A549 (cell line): ENCODE measurements around the gene TET2. TPM values are rescaled to one million over a fixed set of nuclear protein-coding genes. Genes with fewer than 3 reads are reported as not detected.

Experiments
- ATAC-seq, 2 experiments: fragments of 200-7000 bp in 1 of 2; fragments of >200 bp in 1 of 2; cut with Nextera tagmentation in 1 of 2; cut with Tn5 transposase in 1 of 2; 3 replicates each; pipeline versions ENCODE4 v1.8.0 to v1.9.1; 2018 to 2020; ENCODE audit warnings: mild to moderate bottlenecking in 1 of 2, moderate library complexity in 1 of 2
- CTCF ChIA-PET: fragments of 300-600 bp; sonication (Branson Sonifier 250); formaldehyde crosslinking; extraction: SDS; loops from one replicate; lab custom pipeline; 2021; ENCODE audit warnings: antibody characterized with exemption, inconsistent platforms; lab: Yijun Ruan, JAX
- POLR2A ChIA-PET: fragments of 350-600 bp; formaldehyde crosslinking; extraction: SDS; loops from one replicate; lab custom pipeline; 2021; ENCODE audit warnings: antibody characterized with exemption, inconsistent platforms; lab: Yijun Ruan, JAX
- DNase-seq, 2 experiments: peaks; one replicate each; pipeline versions ENCODE4 v3.0.0 to v3.0.0-alpha.2; 2011 to 2016; ENCODE audit warnings: low read depth in 1 of 2, low spot score in 1 of 2
- FAIRE-seq: peaks from 2 replicates; lab custom pipeline; 2011; peaks lifted over from hg19 to GRCh38; lab: Jason Lieb, UNC
- H3K27ac ChIP-seq, 2 experiments: fragments of >200 bp; sonication (Bioruptor Twin); formaldehyde crosslinking; 3 replicates each; pipeline ENCODE4 v1.5.1; 2016 to 2017
- H3K4me1 ChIP-seq: fragments of >200 bp; sonication (Bioruptor Twin); formaldehyde crosslinking; 3 replicates; pipeline ENCODE4 v1.6.1; 2016
- H3K4me2 ChIP-seq: fragments of >200 bp; sonication (Bioruptor Twin); formaldehyde crosslinking; 3 replicates; pipeline ENCODE4 v1.6.1; 2016
- H3K4me3 ChIP-seq: fragments of >200 bp; sonication (Bioruptor Twin); formaldehyde crosslinking; 3 replicates; pipeline ENCODE4 v1.5.1; 2016
- H3K9me3 ChIP-seq: fragments of >200 bp; sonication (Bioruptor Twin); formaldehyde crosslinking; 3 replicates; pipeline ENCODE4 v1.6.1; 2016
- BCL3 ChIP-seq: fragments of >200 bp; sonication (Bioruptor Twin); formaldehyde crosslinking; IDR thresholded peaks from 3 replicates; pipeline ENCODE4 v1.6.1; 2016
- CBX8 ChIP-seq: fragments of 200-600 bp; sonication (generic); IDR thresholded peaks from 2 replicates; pipeline ENCODE4 v1.6.1; 2016
- CEBPB ChIP-seq, 2 experiments: fragments of >200 bp in 1 of 2; sonication (Bioruptor Twin) in 1 of 2; formaldehyde crosslinking in 1 of 2; IDR thresholded peaks; 2 replicates each; pipeline ENCODE4 v1.6.1; 2012 to 2016
- CHD2 ChIP-seq: fragments of 150-350 bp; IDR thresholded peaks from 2 replicates; pipeline ENCODE4 v1.6.1; 2014; ENCODE audit warnings: low read length; ENCODE audit not compliant: partially characterized antibody
- ELK1 ChIP-seq: fragments of 150-350 bp; IDR thresholded peaks from 2 replicates; pipeline ENCODE4 v1.6.1; 2014; ENCODE audit warnings: low read depth, mild to moderate bottlenecking, low read length
- ESRRA ChIP-seq: fragments of 150-350 bp; IDR thresholded peaks from 2 replicates; pipeline ENCODE4 v1.6.1; 2014; ENCODE audit warnings: mild to moderate bottlenecking, low read length, borderline replicate concordance
- FOXS1 ChIP-seq: fragments of 250-450 bp; sonication (Bioruptor Pico); IDR thresholded peaks from 2 replicates; pipeline ENCODE4 v1.5.0; 2020; ENCODE audit warnings: mild to moderate bottlenecking, moderate library complexity
- HDAC2 ChIP-seq: fragments of 200-600 bp; sonication (generic); IDR thresholded peaks from 2 replicates; pipeline ENCODE4 v1.6.1; 2016
- HES2 ChIP-seq: fragments of >200 bp; sonication (Bioruptor Twin); formaldehyde crosslinking; IDR thresholded peaks from 2 replicates; pipeline ENCODE4 v1.6.1; 2016
- HMGXB4 ChIP-seq: fragments of 250-450 bp; sonication (Bioruptor Pico); IDR thresholded peaks from 2 replicates; pipeline ENCODE4 v1.5.0; 2021; ENCODE audit warnings: mild to moderate bottlenecking, moderate library complexity, borderline replicate concordance
- JUN ChIP-seq, 2 experiments: fragments of >200 bp; sonication (Bioruptor Twin); formaldehyde crosslinking; IDR thresholded peaks; 2 replicates in 1 of 2; 3 replicates in 1 of 2; pipeline ENCODE4 v1.6.1; 2016 to 2017
- JUNB ChIP-seq: fragments of >200 bp; sonication (Bioruptor Twin); formaldehyde crosslinking; IDR thresholded peaks from 2 replicates; pipeline ENCODE4 v1.6.1; 2016
- KDM1A ChIP-seq: fragments of 200-600 bp; sonication (generic); IDR thresholded peaks from 2 replicates; pipeline ENCODE4 v1.6.1; 2016; ENCODE audit warnings: low read depth, mild to moderate bottlenecking
- MAFK ChIP-seq: fragments of 450-650 bp; IDR thresholded peaks from 2 replicates; pipeline ENCODE4 v1.6.1; 2014; ENCODE audit not compliant: partially characterized antibody
- MAZ ChIP-seq: fragments of 150-350 bp; IDR thresholded peaks from 2 replicates; pipeline ENCODE4 v1.6.1; 2014; ENCODE audit warnings: antibody characterized with exemption, low read depth, low read length, borderline replicate concordance
- MYC ChIP-seq: IDR thresholded peaks from 2 replicates; pipeline ENCODE4 v1.6.1; 2012; ENCODE audit warnings: mild to moderate bottlenecking, inconsistent platforms, low read length, improper control_type of control experiment, borderline replicate concordance
- NFE2L2 ChIP-seq: fragments of 150-350 bp; conservative IDR thresholded peaks from 2 replicates; pipeline ENCODE4 v1.6.1; 2014; ENCODE audit warnings: low read length
- NR3C1 ChIP-seq: fragments of >200 bp; sonication (Bioruptor Twin); formaldehyde crosslinking; IDR thresholded peaks from 3 replicates; pipeline ENCODE4 v1.6.1; 2017
- PHF8 ChIP-seq: fragments of 200-600 bp; sonication (generic); IDR thresholded peaks from 2 replicates; pipeline ENCODE4 v1.6.1; 2016; ENCODE audit warnings: low read depth, mild to moderate bottlenecking, antibody characterized with exemption, moderate library complexity, borderline replicate concordance
- POLR2A ChIP-seq: IDR thresholded peaks from 2 replicates; pipeline ENCODE4 v1.6.1; 2012; ENCODE audit warnings: mild to moderate bottlenecking, low read length
- SMC3 ChIP-seq: fragments of >200 bp; sonication (Bioruptor Twin); formaldehyde crosslinking; IDR thresholded peaks from 3 replicates; pipeline ENCODE4 v1.6.1; 2018; ENCODE audit warnings: inconsistent platforms
- ZC3H11A ChIP-seq: fragments of 450-650 bp; IDR thresholded peaks from 2 replicates; pipeline ENCODE4 v1.6.1; 2014; ENCODE audit warnings: antibody characterized with exemption, mild to moderate bottlenecking
- ZNF302 ChIP-seq: fragments of 250-450 bp; sonication (Bioruptor Pico); IDR thresholded peaks from 2 replicates; pipeline ENCODE4 v1.9.0; 2021; ENCODE audit warnings: inconsistent platforms, mild to moderate bottlenecking, moderate library complexity
- WGBS: methylation state at CpG from one replicate; pipeline ENCODE4 v1.1.6; 2017; ENCODE audit errors: missing lambda C conversion rate; 5-methylcytosine and 5-hydroxymethylcytosine counted together
- polyA plus RNA-seq, 4 experiments: library from polyadenylated mRNA; depleted of rRNA in 3 of 4; stranded (reverse); fragments of >200 nt; fragmentation: RNase III in 1 of 4; extraction: RNeasy Plus Mini Kit Qiagen cat#74134 plus additional on column Dnase treatment in 1 of 4; gene quantifications; 2 replicates in 3 of 4; 3 replicates in 1 of 4; pipeline ENCODE4 v1.2.3, GENCODE V29; 2011 to 2017

The TET2 gene
- polyA plus RNA-seq, 2 of the 4 experiments (the other 2 are of a cell fraction), result 2.2 to 6.6 TPM

GRCh38 chr4:105137121-105137875 is 9.4 kb upstream of the TET2 start:
- CTCF ChIA-PET, result no interaction called here
- H3K9me3 ChIP-seq, result no peaks in the 10 kb centered on the region
- ATAC-seq (no peak), FAIRE-seq (no peak), DNase-seq (no peak)
- no peak overlapping the region for H3K4me3 ChIP-seq
- H3K4me1 ChIP-seq, result no peaks in the 10 kb centered on the region
- no peak overlapping the region for H3K4me2 ChIP-seq
- WGBS, result 53% methylated on average over 5 of the region's 5 CpGs
- no peak overlapping the region for H3K27ac ChIP-seq
- POLR2A ChIA-PET, result no interaction called here
- no peak for TF ChIP-seq CEBPB (IDR thresholded peaks at IDR 0.05)
- no peak for TF ChIP-seq MAZ
- TF ChIP-seq HMGXB4, result no peak
- no peak for TF ChIP-seq BCL3
- TF ChIP-seq NFE2L2, result no peak
- TF ChIP-seq KDM1A, result no peak
- TF ChIP-seq ZNF302, result no peak
- TF ChIP-seq MYC, result no peak
- TF ChIP-seq POLR2A, result no peak
- TF ChIP-seq ZC3H11A, result no peak
- no peak for TF ChIP-seq HES2
- TF ChIP-seq ESRRA, result no peak
- TF ChIP-seq FOXS1 (CRISPR knock-in tag), result no peak

GRCh38 chr4:105139646-105140045 is 7.0 kb upstream of the TET2 start:
- H3K9me3 ChIP-seq, result no peaks in the 10 kb centered on the region
- ATAC-seq, result no peak
- DNase-seq, result no peak
- no peak overlapping the region for H3K4me2 ChIP-seq
- no peak for TF ChIP-seq HDAC2
- TF ChIP-seq ELK1, result no peak
- no peak for TF ChIP-seq NR3C1
- TF ChIP-seq CHD2, result no peak
- TF ChIP-seq CEBPB (IDR thresholded peaks at IDR 0.05), result no peak
- no peak for TF ChIP-seq MAFK
- TF ChIP-seq CBX8, result no peak
- no peak for TF ChIP-seq PHF8
- no peak for TF ChIP-seq SMC3
- no peak for TF ChIP-seq BCL3
- TF ChIP-seq JUNB, result no peak
- TF ChIP-seq JUN (IDR thresholded peaks at IDR 0.05), result no peak
- TF ChIP-seq NFE2L2, result no peak
- no peak for TF ChIP-seq KDM1A
- WGBS, result 46% methylated on average over 1 of the region's 1 CpG
- ChIA-PET POLR2A (no interaction called here), CTCF (interaction anchor here (1.0 to 2.1 kb wide), 5 partner anchors 17 to 334 kb away, joined by 3 to 8 read pairs (median 4); partner anchors contain the start of gene PPA2)
- no peak overlapping the region for H3K27ac ChIP-seq
- H3K4me1 ChIP-seq, result no peaks in the 10 kb centered on the region
- no peak overlapping the region for H3K4me3 ChIP-seq
- no peak for FAIRE-seq
